Heart left ventricle (tissue), 16 donors: ENCODE measurements around the gene ELMO3. TPM values are rescaled to one million over a fixed set of nuclear protein-coding genes. Genes with fewer than 3 reads are reported as not detected.
A peak's percentile ranks its signal among the peaks of the same experiment; 100 is the strongest.

Experiments
- ATAC-seq, 4 donors: fragments of 200-7000 bp; cut with Tn5 transposase; one replicate each; pipeline ENCODE4 v1.9.1; 2020 to 2022; ENCODE audit warnings: moderate library complexity in 4 of 4, mild to moderate bottlenecking in 3 of 4, moderate number of reproducible peaks in 1 of 4
- DNase-seq, 5 donors: peaks; one replicate each; pipeline ENCODE4 v3.0.0-alpha.2; 2020
- H3K27ac ChIP-seq, 12 donors: fragments of 200-600 bp; sonication (generic) in 4 of 12; one replicate each; pipeline versions ENCODE4 v1.5.0 to v1.8.0; 2016 to 2022; ENCODE audit warnings: mild to moderate bottlenecking in 2 of 12
- H3K27me3 ChIP-seq, 9 donors: fragments of 200-600 bp; sonication (generic) in 2 of 9; one replicate each; pipeline versions ENCODE4 v1.5.1 to v1.8.0; 2016 to 2022; ENCODE audit warnings: mild to moderate bottlenecking in 3 of 9
- H3K36me3 ChIP-seq, 9 donors: fragments of 200-600 bp; sonication (generic) in 2 of 9; one replicate each; pipeline versions ENCODE4 v1.5.0 to v1.8.0; 2018 to 2022; ENCODE audit warnings: mild to moderate bottlenecking in 2 of 9
- H3K4me1 ChIP-seq, 12 donors: fragments of 200-600 bp; sonication (generic) in 4 of 12; one replicate each; pipeline versions ENCODE4 v1.5.0 to v1.8.0; 2016 to 2022; ENCODE audit warnings: mild to moderate bottlenecking in 3 of 12
- H3K4me3 ChIP-seq, 12 donors: fragments of 200-600 bp; sonication (generic) in 4 of 12; one replicate each; pipeline versions ENCODE4 v1.5.0 to v1.8.0; 2017 to 2022; ENCODE audit warnings: mild to moderate bottlenecking in 9 of 12, moderate library complexity in 4 of 12
- H3K9me3 ChIP-seq, 12 donors: fragments of 200-600 bp; sonication (generic) in 4 of 12; one replicate each; pipeline versions ENCODE4 v1.5.0 to v1.8.0; 2016 to 2022; ENCODE audit warnings: mild to moderate bottlenecking in 1 of 12
- CTCF ChIP-seq, 12 donors: fragments of 200-600 bp; sonication (generic) in 4 of 12; IDR thresholded peaks; one replicate each; pipeline versions ENCODE4 v1.5.0 to v1.8.0; 2018 to 2022; ENCODE audit warnings: antibody characterized with exemption in 12 of 12, mild to moderate bottlenecking in 5 of 12
- POLR2A ChIP-seq, 2 donors: fragments of 450-650 bp; IDR thresholded peaks; one replicate each; pipeline ENCODE4 v1.6.1; 2017; ENCODE audit warnings: antibody characterized with exemption in 2 of 2, mild to moderate bottlenecking in 2 of 2, moderate library complexity in 2 of 2
- WGBS, 4 donors: extraction: QIAGEN DNeasy Blood & Tissue Kit in 2 of 4; methylation state at CpG; one replicate each; pipeline versions ENCODE4 v1.1.5 to v1.1.7; 2013 to 2018; 5-methylcytosine and 5-hydroxymethylcytosine counted together
- intact Hi-C, 10 donors: fragments of 100-400 bp; cut with DNase I; formaldehyde crosslinking; loops; one replicate each; pipeline versions ENCODE4 v1.11.1 to v1.14.2; 2022
- long read RNA-seq, 3 donors: library from polyadenylated mRNA; unstranded; transcript quantifications; one replicate each; pipeline ENCODE4 v2.0.0, GENCODE V29; 2020 to 2021
- polyA plus RNA-seq, 2 donors: library from polyadenylated mRNA; stranded (reverse); fragments of 200-250 nt; gene quantifications; one replicate each; pipeline ENCODE4 v1.2.3, GENCODE V29; 2013
- total RNA-seq, 9 donors: library from RNA; depleted of rRNA in 2 of 9; stranded (reverse); fragments of >200 nt in 2 of 9; fragmentation: NEBNext Ultra II Directional in 3 of 9; extraction: Animal tissue kit (Norgen Biotek cat#: 25700) in 3 of 9; gene quantifications; one replicate each; pipeline versions ENCODE4 v1.1.0 to v1.2.4, GENCODE V29; 2016 to 2023
- donor health status: ischemic (EF 13 %, LVEDD 7.1; RV severe dilation, severe dysfunction).
- donor health status: healthy with polysubstance abuse.
- donor health status: DM: no; HTN: yes; CAD: no.
- donor health status: DM: no; HTN: no; CAD: no.
- donor health status: ischemic (EF 25% LVEDD 6.9; RV normal size, moderate dysfunction).
- donor health status: ischemic (EF 25% LVEDD 5.7; RV mildly dilated, moderate dysfunction).
- donor health status: healthy.
- donor health status: DM: yes; HTN: yes; CAD: no.
- donor health status: ischemic (EF 35%, LVEDD 5.7; RV mildly dilated, moderate dysfunction).
- donor health status: nonischemic (EF 11% LVEDD 7.7; RV severe dilation, severe dysfunction).
- donor health status: DM: yes; HTN: yes; CAD: no.
- donor health status: PGD.
- donor health status: ischemic (EF 29% LVEDD 5.4; RV normal size, mild dysfunction).
- donor health status: nonischemic (EF 23%, LVEDD 6.1; RV moderate dilation, normal function).

Gene ELMO3
- total RNA-seq (1 to 10 TPM in 1 of 9 donors, under 1 TPM in 8; 0.32 to 1.8 (median 0.65) TPM), polyA plus RNA-seq (under 1 TPM; 0.68 to 0.91 TPM)
- long read RNA-seq, donor 1 = 0 reads
- long read RNA-seq, donor 2 = 0 reads
- long read RNA-seq, donor 3 = 0 reads

GRCh38 chr16:67199011-67199807 is at the start of gene ELMO3:
Gene ELMO3 (plus strand): TSS chr16:67199131. CDS start chr16:67199327, 196 bp downstream.
- no peaks in the 10 kb centered on the region for H3K27me3 ChIP-seq
- peak within 1 kb of the TSS in 1 of 12 donors; percentile 7 for H3K4me3 ChIP-seq
- peak within 1 kb of the TSS in 1 of 12 donors; percentile 27 for H3K27ac ChIP-seq
- TF ChIP-seq POLR2A (IDR thresholded peaks at IDR 0.05) (no peak), CTCF (IDR thresholded peaks at IDR 0.05) (peak in 5 of 12 donors; percentile 13 to 40 (median 36))
- ATAC-seq (peak in 3 of 4 donors; percentile 4 to 32 (median 7)), DNase-seq (no peak)
- H3K9me3 ChIP-seq = no peaks in the 10 kb centered on the region
- peaks cover 0 to 86% (median 68%) of the 10 kb centered on the region in 9 donors for H3K36me3 ChIP-seq
- intact Hi-C loops = no loop called here
- H3K4me1 ChIP-seq = peaks cover 0 to 23% (median 9%) of the 10 kb centered on the region in 12 donors
- WGBS, 4 donors = 47 to 72% (median 55%) methylated on average over 14 to 61 of the region's 61 CpGs

GRCh38 chr16:67149276-67150046 is 49.5 kb upstream of the ELMO3 start:
- WGBS, 4 donors = 61 to 77% (median 71%) methylated on average over 59 to 77 of the region's 77 CpGs
- DNase-seq (no peak), ATAC-seq (no peak)
- H3K4me3 ChIP-seq = peak overlapping the region in 5 of 12 donors; percentile 63 to 75 (median 69)
- H3K36me3 ChIP-seq = peaks cover 0 to 49% (median 39%) of the 10 kb centered on the region in 9 donors
- H3K4me1 ChIP-seq = peaks cover 0 to 16% (median 8%) of the 10 kb centered on the region in 12 donors
- H3K9me3 ChIP-seq = no peaks in the 10 kb centered on the region
- peaks cover 0 to 17% (median 0%) of the 10 kb centered on the region in 9 donors for H3K27me3 ChIP-seq
- intact Hi-C loops = loop anchor here in 5 of 10 donors (2.0 to 10.0 kb wide), 3 partner anchors 135 to 255 kb away; no protein-coding TSS in a partner anchor
- H3K27ac ChIP-seq = peak overlapping the region in 5 of 12 donors; percentile 81 to 93 (median 88)
- TF ChIP-seq POLR2A (IDR thresholded peaks at IDR 0.05) (no peak), CTCF (IDR thresholded peaks at IDR 0.05) (no peak)

GRCh38 chr16:67150047-67150832 is 48.7 kb upstream of the ELMO3 start:
- Histone ChIP-seq H3K27ac (peak overlapping the region; percentile 30 to 93 (median 83)), H3K4me3 (peak overlapping the region; percentile 27 to 75 (median 64)), H3K4me1 (peaks cover 0 to 24% (median 13%) of the 10 kb centered on the region in 12 donors), H3K36me3 (peaks cover 0 to 41% (median 32%) of the 10 kb centered on the region in 9 donors), H3K27me3 (peaks cover 0 to 17% (median 0%) of the 10 kb centered on the region in 9 donors), H3K9me3 (no peaks in the 10 kb centered on the region)
- TF ChIP-seq CTCF (IDR thresholded peaks at IDR 0.05) (peak in 4 of 12 donors; percentile 7 to 25 (median 12)), POLR2A (IDR thresholded peaks at IDR 0.05) (no peak)
- intact Hi-C loops = loop anchor here in 5 of 10 donors (2.0 to 10.0 kb wide), 3 partner anchors 135 to 255 kb away; no protein-coding TSS in a partner anchor
- DNase-seq (peak in 3 of 5 donors; percentile 62 to 83 (median 75)), ATAC-seq (peak; percentile 19 to 77 (median 52))
- 7 to 16% (median 8%) methylated on average over 10 to 94 of the region's 94 CpGs for WGBS, 4 donors
